ENCODE data around the gene TOP1. TPM values are rescaled to one million over a fixed set of nuclear protein-coding genes. Genes with fewer than 3 reads are reported as not detected.

The TOP1 gene
- total and polyA plus RNA-seq, 2 experiments from 2014 or later = 21.5 to 21.7 TPM

GRCh38 chr20:41038149-41038877, 9.7 kb downstream of the TOP1 start:
- Histone ChIP-seq H3K36me3 (no peaks in the 10 kb centered on the region), H3K4me3 (no peak overlapping the region), H3K9me3 (ENCODE audit: low read depth) (no peaks in the 10 kb centered on the region), H3K4me1 (ENCODE audit: low read depth) (no peaks in the 10 kb centered on the region), H3K27ac (no peak overlapping the region), H3K27me3 (no peaks in the 10 kb centered on the region)
- no peak for TF ChIP-seq CTCF (IDR thresholded peaks at IDR 0.05; ENCODE audit: low read depth, low read length)
- no peak for DNase-seq (ENCODE audit: low read depth in 1 of 2, low spot score in 1 of 2)

DNA sequence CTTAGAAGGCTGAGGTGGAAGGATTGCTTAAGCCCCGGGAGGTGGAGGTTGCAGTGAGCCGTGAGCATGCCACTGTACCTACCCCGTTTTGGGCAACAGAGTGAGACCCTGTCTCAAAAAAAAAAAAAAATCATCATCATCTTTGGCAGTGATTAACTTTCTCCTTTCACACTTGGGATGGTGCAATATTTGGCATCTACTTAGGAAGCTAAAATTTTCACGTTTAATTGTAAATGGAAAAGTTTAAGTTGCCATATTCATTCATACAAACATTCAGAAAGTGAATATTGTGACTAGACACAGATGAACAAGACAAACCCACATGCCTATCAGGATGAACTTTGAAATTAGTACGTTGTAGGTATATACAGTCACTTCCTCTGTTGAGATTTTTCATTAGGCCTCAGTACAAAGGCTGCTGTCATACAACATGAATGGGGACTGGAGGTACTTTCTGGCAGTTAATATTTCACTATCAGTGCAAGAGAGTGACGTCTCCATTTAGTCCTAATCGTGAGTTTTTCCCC, 10.3 kb downstream of the TOP1 start:
- no peaks in the 10 kb centered on the region for H3K36me3 ChIP-seq
- H3K27ac ChIP-seq = no peak overlapping the region
- no peaks in the 10 kb centered on the region for H3K9me3 ChIP-seq (ENCODE audit: low read depth)
- no peak for TF ChIP-seq CTCF (IDR thresholded peaks at IDR 0.05; ENCODE audit: low read depth, low read length)
- H3K27me3 ChIP-seq = no peaks in the 10 kb centered on the region
- H3K4me3 ChIP-seq = no peak overlapping the region
- no peak for DNase-seq (ENCODE audit: low read depth in 1 of 2, low spot score in 1 of 2)
- no peaks in the 10 kb centered on the region for H3K4me1 ChIP-seq (ENCODE audit: low read depth)

DNA sequence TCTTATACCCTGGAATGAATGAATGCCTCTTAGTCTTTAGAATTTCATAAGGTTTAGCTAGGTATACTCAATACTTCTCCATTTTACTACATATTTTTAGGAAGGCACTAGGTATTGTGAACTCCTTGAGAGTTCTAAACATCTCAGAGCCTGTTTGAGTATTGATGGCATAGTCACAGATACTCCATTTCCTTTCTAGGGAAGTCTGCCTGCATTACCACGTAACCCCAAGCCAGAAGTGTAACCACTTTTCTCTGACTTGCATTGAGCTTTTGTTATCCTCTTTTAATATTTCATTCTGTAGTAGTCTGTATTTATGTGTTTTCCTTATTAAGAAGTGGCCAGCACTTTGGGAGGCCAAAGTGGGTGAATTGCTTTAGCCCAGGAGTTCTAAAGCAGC, 12.2 kb downstream of the TOP1 start:
- no peak overlapping the region for H3K27ac ChIP-seq
- no peaks in the 10 kb centered on the region for H3K27me3 ChIP-seq
- no peak for TF ChIP-seq CTCF (IDR thresholded peaks at IDR 0.05; ENCODE audit: low read depth, low read length)
- no peaks in the 10 kb centered on the region for H3K36me3 ChIP-seq
- no peaks in the 10 kb centered on the region for H3K9me3 ChIP-seq (ENCODE audit: low read depth)
- peaks cover 7% of the 10 kb centered on the region for H3K4me1 ChIP-seq (ENCODE audit: low read depth)
- H3K4me3 ChIP-seq = no peak overlapping the region
- no peak for DNase-seq (ENCODE audit: low read depth in 1 of 2, low spot score in 1 of 2)

DNA sequence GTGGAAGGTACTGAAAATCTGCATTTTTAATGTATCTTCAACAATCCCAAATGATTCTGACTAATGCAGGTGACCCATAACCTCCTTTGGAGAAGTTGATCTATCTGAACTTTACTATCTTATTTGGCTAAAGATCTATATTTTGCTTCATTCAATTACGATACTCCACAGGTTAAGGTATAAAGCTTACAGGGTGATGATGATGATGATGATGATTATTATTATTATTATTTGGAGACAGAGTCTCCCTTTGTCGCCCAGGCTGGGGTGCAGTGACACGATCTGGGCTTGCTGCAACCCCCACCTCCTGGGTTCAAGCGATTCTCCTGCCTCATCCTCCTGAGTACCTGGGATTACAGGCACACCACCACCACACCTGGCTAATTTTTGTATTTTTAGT, 13.1 kb downstream of the TOP1 start:
- Histone ChIP-seq H3K36me3 (no peaks in the 10 kb centered on the region), H3K27me3 (no peaks in the 10 kb centered on the region), H3K4me1 (ENCODE audit: low read depth) (peaks cover 15% of the 10 kb centered on the region), H3K4me3 (no peak overlapping the region), H3K27ac (no peak overlapping the region), H3K9me3 (ENCODE audit: low read depth) (no peaks in the 10 kb centered on the region)
- TF ChIP-seq CTCF (IDR thresholded peaks at IDR 0.05; ENCODE audit: low read depth, low read length) = no peak
- no peak for DNase-seq (ENCODE audit: low read depth in 1 of 2, low spot score in 1 of 2)

GRCh38 chr20:41044409-41045062, 15.9 kb downstream of the TOP1 start:
- H3K27ac ChIP-seq = peak overlapping the region; percentile 41
- no peak overlapping the region for H3K4me3 ChIP-seq
- no peaks in the 10 kb centered on the region for H3K27me3 ChIP-seq
- no peak for TF ChIP-seq CTCF (IDR thresholded peaks at IDR 0.05; ENCODE audit: low read depth, low read length)
- DNase-seq (ENCODE audit: low read depth in 1 of 2, low spot score in 1 of 2) = peak in 1 of 2 donors; percentile 29
- peaks cover 35% of the 10 kb centered on the region for H3K4me1 ChIP-seq (ENCODE audit: low read depth)
- H3K9me3 ChIP-seq (ENCODE audit: low read depth) = no peaks in the 10 kb centered on the region
- no peaks in the 10 kb centered on the region for H3K36me3 ChIP-seq

Data from cardiac muscle cell (in vitro differentiated cells and primary cell).